Measurements from ENCODE around the gene FOLR1. TPM values are rescaled to one million over a fixed set of nuclear protein-coding genes. Genes with fewer than 3 reads are reported as not detected.

FOLR1 gene
- total RNA-seq, 4 donors from 2014 or later = 0.40 to 1.0 TPM; not detected in 2

DNA sequence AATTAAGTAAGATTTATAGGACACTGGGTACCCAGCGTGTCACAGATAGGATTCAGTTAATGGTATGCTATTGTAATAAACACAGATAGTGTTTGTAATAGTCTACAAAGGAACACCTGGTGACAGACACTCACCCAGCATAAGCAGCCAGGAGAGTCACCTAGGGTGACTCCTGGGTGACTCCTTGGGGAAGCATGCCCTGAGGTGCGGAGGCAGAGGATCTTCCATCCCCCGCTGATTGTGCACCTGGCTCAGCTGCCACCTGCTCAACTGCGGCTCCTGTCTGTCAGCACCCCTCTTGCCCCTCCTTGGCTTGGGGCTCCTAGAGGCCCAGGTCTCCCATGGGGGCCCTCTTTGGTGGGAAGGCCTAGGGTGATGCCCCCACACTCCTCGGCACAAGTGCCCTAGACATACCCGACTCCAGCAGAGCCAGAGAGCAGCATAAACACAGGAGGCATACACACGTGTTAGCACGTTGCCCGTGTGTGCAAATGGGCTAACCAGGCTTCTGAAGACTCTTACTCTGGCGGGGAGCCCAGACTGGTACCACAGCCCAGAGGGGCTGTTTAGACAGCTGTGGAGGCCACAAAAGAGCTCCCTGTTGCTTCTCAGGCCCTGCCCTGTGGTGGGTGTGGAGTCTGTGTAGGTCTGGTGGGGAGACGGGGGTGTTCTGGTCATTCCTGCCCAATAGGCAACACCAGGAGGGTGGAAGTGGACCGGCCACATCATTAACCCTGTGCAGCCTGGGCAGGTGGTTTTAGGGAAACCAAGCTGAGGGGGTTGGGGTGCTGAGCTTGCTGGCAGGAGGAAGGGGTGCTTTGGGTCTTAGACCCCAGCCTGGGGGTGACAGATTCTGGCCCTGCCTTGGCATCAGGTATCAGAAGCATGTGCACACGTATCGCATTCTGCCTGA lies 35.6 kb downstream of the FOLR1 start:
- Histone ChIP-seq H3K4me1 (peaks cover 25 to 52% (median 40%) of the 10 kb centered on the region in 4 donors), H3K36me3 (peaks cover 36 to 63% (median 54%) of the 10 kb centered on the region in 4 donors), H3K27me3 (no peaks in the 10 kb centered on the region), H3K9me3 (no peaks in the 10 kb centered on the region), H3K4me3 (no peak overlapping the region), H3K27ac (replicated peaks in 1 of 4) (peak overlapping the region; percentile 5 to 38 (median 27))
- DNase-seq (ENCODE audit: extremely low spot score) = no peak
- 67% methylated on average over 9 of the region's 14 CpGs for WGBS
- TF ChIP-seq POLR2A (IDR thresholded peaks at IDR 0.05; ENCODE audit: low read depth) (no peak), EP300 (IDR thresholded peaks at IDR 0.05) (no peak), POLR2AphosphoS5 (IDR thresholded peaks at IDR 0.05) (no peak)
- TF ChIP-seq, protein P1, sequence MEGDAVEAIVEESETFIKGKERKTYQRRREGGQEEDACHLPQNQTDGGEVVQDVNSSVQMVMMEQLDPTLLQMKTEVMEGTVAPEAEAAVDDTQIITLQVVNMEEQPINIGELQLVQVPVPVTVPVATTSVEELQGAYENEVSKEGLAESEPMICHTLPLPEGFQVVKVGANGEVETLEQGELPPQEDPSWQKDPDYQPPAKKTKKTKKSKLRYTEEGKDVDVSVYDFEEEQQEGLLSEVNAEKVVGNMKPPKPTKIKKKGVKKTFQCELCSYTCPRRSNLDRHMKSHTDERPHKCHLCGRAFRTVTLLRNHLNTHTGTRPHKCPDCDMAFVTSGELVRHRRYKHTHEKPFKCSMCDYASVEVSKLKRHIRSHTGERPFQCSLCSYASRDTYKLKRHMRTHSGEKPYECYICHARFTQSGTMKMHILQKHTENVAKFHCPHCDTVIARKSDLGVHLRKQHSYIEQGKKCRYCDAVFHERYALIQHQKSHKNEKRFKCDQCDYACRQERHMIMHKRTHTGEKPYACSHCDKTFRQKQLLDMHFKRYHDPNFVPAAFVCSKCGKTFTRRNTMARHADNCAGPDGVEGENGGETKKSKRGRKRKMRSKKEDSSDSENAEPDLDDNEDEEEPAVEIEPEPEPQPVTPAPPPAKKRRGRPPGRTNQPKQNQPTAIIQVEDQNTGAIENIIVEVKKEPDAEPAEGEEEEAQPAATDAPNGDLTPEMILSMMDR (IDR thresholded peaks at IDR 0.05) = no peak
- intact Hi-C loops (cut with DNase I) = loop anchor here (10.0 kb wide), 1 partner anchor 203 kb away; no protein-coding TSS in a partner anchor

DNA sequence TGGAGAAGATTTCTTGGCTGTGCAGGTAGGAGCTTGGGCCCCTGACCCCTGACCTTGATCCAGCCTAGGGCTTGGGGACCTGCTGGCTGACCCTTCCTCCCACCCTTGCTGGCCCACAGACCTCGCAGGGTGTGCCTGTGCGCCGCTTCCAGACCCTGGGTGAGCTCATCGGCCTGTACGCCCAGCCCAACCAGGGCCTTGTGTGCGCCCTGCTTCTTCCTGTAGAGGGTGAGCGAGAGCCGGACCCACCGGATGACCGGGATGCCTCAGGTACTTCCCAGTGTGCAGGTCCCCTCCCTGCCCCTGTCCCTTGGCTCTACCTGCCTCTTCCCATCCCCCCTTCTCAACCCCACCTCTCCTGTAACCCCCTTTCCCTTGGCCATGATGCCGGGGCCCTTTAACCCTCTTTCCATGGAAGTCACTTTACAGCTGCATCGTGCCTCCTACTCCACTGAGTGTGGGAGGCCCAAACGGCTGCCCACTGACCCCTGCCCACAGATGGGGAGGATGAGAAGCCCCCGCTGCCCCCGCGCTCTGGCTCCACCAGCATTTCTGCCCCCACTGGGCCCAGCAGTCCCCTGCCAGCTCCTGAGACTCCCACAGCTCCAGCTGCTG lies 36.4 kb downstream of the FOLR1 start:
- Histone ChIP-seq H3K27me3 (no peaks in the 10 kb centered on the region), H3K27ac (replicated peaks in 1 of 4) (peak overlapping the region in 3 of 4 donors; percentile 5 to 38 (median 27)), H3K9me3 (no peaks in the 10 kb centered on the region), H3K4me1 (peaks cover 22 to 57% (median 36%) of the 10 kb centered on the region in 4 donors), H3K4me3 (no peak overlapping the region), H3K36me3 (peaks cover 44 to 71% (median 61%) of the 10 kb centered on the region in 4 donors)
- intact Hi-C loops (cut with DNase I) = loop anchor here (10.0 kb wide), 1 partner anchor 204 kb away; no protein-coding TSS in a partner anchor
- TF ChIP-seq POLR2A (IDR thresholded peaks at IDR 0.05; ENCODE audit: low read depth) (no peak), EP300 (IDR thresholded peaks at IDR 0.05) (no peak), POLR2AphosphoS5 (IDR thresholded peaks at IDR 0.05) (no peak)
- TF ChIP-seq, protein P1 (IDR thresholded peaks at IDR 0.05) = peak in 2 of 3 experiments; percentile 11 to 46
- no peak for DNase-seq (ENCODE audit: extremely low spot score)
- 91% methylated on average over 12 of the region's 16 CpGs for WGBS

DNA sequence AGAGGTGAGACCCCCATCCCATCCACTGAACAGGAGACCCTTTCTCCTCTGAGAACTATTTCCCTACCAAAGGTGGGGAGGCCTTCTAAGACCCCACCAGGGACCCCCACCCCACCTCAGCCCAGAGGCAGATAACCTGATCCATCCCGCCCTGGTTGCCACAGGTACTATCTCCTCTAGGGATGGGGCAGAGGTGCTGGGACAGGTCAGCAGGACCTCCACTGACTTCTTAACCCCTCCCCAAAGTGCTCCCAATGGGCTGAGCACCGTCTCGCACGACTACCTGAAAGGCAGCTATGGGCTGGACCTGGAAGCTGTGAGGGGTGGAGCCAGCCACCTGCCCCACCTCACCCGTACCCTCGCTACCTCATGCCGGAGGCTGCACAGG lies 36.9 kb downstream of the FOLR1 start:
- WGBS = 89% methylated on average over 3 of the region's 7 CpGs
- peaks cover 22 to 60% (median 36%) of the 10 kb centered on the region in 4 donors for H3K4me1 ChIP-seq

DNA sequence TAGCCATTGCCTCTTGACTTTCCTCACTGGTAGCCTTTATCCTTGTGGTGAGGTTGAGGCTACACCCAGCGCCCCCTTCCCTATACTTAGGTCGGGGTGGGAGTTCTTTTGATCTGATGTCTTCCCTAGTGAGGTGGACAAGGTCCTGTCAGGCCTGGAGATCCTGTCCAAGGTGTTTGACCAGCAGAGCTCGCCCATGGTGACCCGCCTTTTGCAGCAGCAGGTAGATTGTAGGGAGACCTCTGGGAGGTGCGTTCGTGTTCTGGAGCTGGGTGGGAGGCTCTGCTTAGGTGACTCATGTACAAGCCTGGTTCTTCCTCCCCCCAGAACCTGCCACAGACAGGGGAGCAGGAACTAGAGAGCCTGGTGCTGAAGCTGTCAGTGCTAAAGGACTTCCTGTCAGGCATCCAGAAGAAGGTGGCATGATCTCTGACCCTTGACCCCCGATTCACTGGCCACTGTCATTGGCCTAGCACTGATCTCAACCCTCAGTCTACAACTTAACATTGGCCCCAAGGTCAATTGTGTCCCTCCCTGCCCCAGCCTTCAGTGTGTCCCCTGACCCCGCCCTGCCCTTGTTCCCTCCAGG lies 37.5 kb downstream of the FOLR1 start:
- TF ChIP-seq POLR2AphosphoS5 (IDR thresholded peaks at IDR 0.05) (no peak), EP300 (IDR thresholded peaks at IDR 0.05) (no peak), POLR2A (IDR thresholded peaks at IDR 0.05; ENCODE audit: low read depth) (no peak)
- TF ChIP-seq, protein P1 (IDR thresholded peaks at IDR 0.05) = no peak
- H3K9me3 ChIP-seq = no peaks in the 10 kb centered on the region
- H3K36me3 ChIP-seq = peaks cover 53 to 82% (median 72%) of the 10 kb centered on the region in 4 donors
- intact Hi-C loops (cut with DNase I) = loop anchor here (10.0 kb wide), 1 partner anchor 205 kb away; no protein-coding TSS in a partner anchor
- peaks cover 22 to 66% (median 38%) of the 10 kb centered on the region in 4 donors for H3K4me1 ChIP-seq
- DNase-seq (ENCODE audit: extremely low spot score) = no peak
- no peak overlapping the region for H3K4me3 ChIP-seq
- no peaks in the 10 kb centered on the region for H3K27me3 ChIP-seq
- WGBS = 94% methylated on average over 4 of the region's 8 CpGs
- H3K27ac ChIP-seq (replicated peaks in 1 of 4) = no peak overlapping the region

More for the DNA sequence above, 36.9 kb downstream of the FOLR1 start:
- no peak for TF ChIP-seq POLR2AphosphoS5 (IDR thresholded peaks at IDR 0.05)
- TF ChIP-seq, protein P1 (IDR thresholded peaks at IDR 0.05) = no peak
- no peak for TF ChIP-seq EP300 (IDR thresholded peaks at IDR 0.05)
- no peak for TF ChIP-seq POLR2A (IDR thresholded peaks at IDR 0.05; ENCODE audit: low read depth)
- no peaks in the 10 kb centered on the region for H3K27me3 ChIP-seq
- H3K27ac ChIP-seq (replicated peaks in 1 of 4) = peak overlapping the region in 1 of 4 donors; percentile 27
- no peaks in the 10 kb centered on the region for H3K9me3 ChIP-seq
- intact Hi-C loops (cut with DNase I) = loop anchor here (10.0 kb wide), 1 partner anchor 204 kb away; no protein-coding TSS in a partner anchor
- H3K36me3 ChIP-seq = peaks cover 47 to 76% (median 66%) of the 10 kb centered on the region in 4 donors
- no peak overlapping the region for H3K4me3 ChIP-seq
- no peak for DNase-seq (ENCODE audit: extremely low spot score)

All from esophagus muscularis mucosa (tissue), 4 donors.